ENCODE results near the gene ACOT9. TPM values are rescaled to one million over a fixed set of nuclear protein-coding genes. Genes with fewer than 3 reads are reported as not detected.
A peak's percentile ranks its signal among the peaks of the same experiment; 100 is the strongest.

The ACOT9 gene
- total RNA-seq, 6 experiments from 2014 or later = 8.9 to 20.2 (median 14.6) TPM

GRCh38 chrX:23756165-23756564 lies 13.1 kb upstream of the ACOT9 start:
- no peaks in the 10 kb centered on the region for H3K36me3 ChIP-seq
- ATAC-seq (peak; percentile 75 to 90 (median 85)), DNase-seq (peak; percentile 62 to 72 (median 63))
- H3K4me3 ChIP-seq = no peak overlapping the region
- H3K4me1 ChIP-seq = peaks cover 0 to 12% (median 0%) of the 10 kb centered on the region in 4 donors
- H3K27me3 ChIP-seq = no peaks in the 10 kb centered on the region
- H3K27ac ChIP-seq = no peak overlapping the region
- no peaks in the 10 kb centered on the region for H3K9me3 ChIP-seq
- TF ChIP-seq POLR2A (IDR thresholded peaks at IDR 0.05) = no peak
- TF ChIP-seq CTCF (IDR thresholded peaks at IDR 0.05) = peak; percentile 53 to 68 (median 56)
- intact Hi-C loops (cut with DNase I) = no loop called here
- WGBS (ENCODE audit: insufficient coverage, low coverage, low lambda C conversion rate, missing lambda C conversion rate) = 3% methylated on average over 4 of the region's 4 CpGs

DNA sequence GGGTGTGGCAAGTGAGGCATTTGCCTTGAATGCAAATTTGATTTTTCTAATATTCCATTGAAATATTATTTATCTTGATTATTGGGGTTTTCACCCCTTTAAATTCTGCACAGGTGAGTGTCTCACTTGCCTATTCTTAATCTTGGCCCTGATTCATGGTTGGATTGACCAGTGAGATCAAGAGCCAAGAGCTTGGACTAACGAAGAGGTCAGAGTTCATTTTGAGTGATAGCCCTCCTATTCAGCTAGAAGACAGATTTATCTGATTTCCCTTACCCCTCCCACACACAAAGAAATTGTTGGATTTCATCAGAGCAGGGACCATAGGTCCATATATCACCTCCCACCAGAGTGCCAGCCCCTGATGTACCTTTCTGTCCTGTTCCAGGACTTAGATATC lies 11.6 kb upstream of the ACOT9 start:
- DNase-seq = no peak
- H3K27me3 ChIP-seq = no peaks in the 10 kb centered on the region
- H3K4me3 ChIP-seq = no peak overlapping the region
- H3K9me3 ChIP-seq = no peaks in the 10 kb centered on the region
- ATAC-seq = peak; percentile 40 to 77 (median 65)
- TF ChIP-seq CTCF (IDR thresholded peaks at IDR 0.05) (no peak), POLR2A (IDR thresholded peaks at IDR 0.05) (no peak)
- H3K4me1 ChIP-seq = peaks cover 0 to 12% (median 0%) of the 10 kb centered on the region in 4 donors
- 28% methylated on average over 1 of the region's 1 CpG for WGBS (ENCODE audit: insufficient coverage, low coverage, low lambda C conversion rate, missing lambda C conversion rate)
- no peak overlapping the region for H3K27ac ChIP-seq
- no peaks in the 10 kb centered on the region for H3K36me3 ChIP-seq
- intact Hi-C loops (cut with DNase I) = no loop called here

DNA sequence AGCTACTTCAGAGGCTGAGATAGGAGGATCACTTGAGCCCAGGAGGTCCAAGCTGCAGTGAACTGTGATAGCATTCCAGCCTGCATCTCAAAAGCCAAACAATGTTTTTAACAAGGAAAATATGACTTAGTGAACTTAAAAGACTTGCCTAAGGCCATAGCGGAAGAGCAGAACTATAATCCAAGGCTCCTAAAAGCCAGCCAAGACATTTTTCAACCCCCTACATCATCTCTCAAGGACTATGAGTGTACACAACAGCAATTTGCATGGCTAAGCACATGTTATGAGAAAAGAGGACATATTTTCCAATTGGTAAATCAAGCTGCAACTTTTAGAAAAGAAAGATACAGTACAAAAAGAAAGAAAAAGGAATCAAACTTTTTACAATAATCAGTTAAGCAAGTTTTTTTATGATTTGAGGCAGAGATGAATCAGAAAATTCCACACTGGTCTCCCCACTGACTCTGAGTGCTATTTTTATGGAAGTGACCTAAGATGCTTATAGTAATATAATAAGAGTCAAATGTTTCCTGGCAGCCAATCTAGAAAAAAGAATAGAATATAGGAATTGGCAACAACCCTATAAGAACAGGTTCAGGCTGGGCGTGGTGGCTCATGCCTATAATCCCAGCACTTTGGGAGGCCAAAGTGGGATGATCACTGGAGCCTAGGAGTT lies 9.8 kb upstream of the ACOT9 start:
- intact Hi-C loops (cut with DNase I) = no loop called here
- H3K27ac ChIP-seq = no peak overlapping the region
- H3K4me1 ChIP-seq = peaks cover 0 to 12% (median 0%) of the 10 kb centered on the region in 4 donors
- TF ChIP-seq POLR2A (IDR thresholded peaks at IDR 0.05) = no peak
- TF ChIP-seq CTCF (IDR thresholded peaks at IDR 0.05) = no peak
- no peak overlapping the region for H3K4me3 ChIP-seq
- no peak for ATAC-seq
- no peaks in the 10 kb centered on the region for H3K9me3 ChIP-seq
- H3K36me3 ChIP-seq = no peaks in the 10 kb centered on the region
- no peaks in the 10 kb centered on the region for H3K27me3 ChIP-seq
- DNase-seq = no peak
- WGBS (ENCODE audit: insufficient coverage, low coverage, low lambda C conversion rate, missing lambda C conversion rate) = 40% methylated on average over 2 of the region's 2 CpGs

GRCh38 chrX:23749576-23749975 lies 6.5 kb upstream of the ACOT9 start:
- DNase-seq (no peak), ATAC-seq (no peak)
- intact Hi-C loops (cut with DNase I) = no loop called here
- no peaks in the 10 kb centered on the region for H3K27me3 ChIP-seq
- WGBS (ENCODE audit: insufficient coverage, low coverage, low lambda C conversion rate, missing lambda C conversion rate) = 52% methylated on average over 2 of the region's 2 CpGs
- no peak overlapping the region for H3K27ac ChIP-seq
- TF ChIP-seq CTCF (IDR thresholded peaks at IDR 0.05) = no peak
- no peak for TF ChIP-seq POLR2A (IDR thresholded peaks at IDR 0.05)
- H3K36me3 ChIP-seq = no peaks in the 10 kb centered on the region
- peaks cover 0 to 4% (median 0%) of the 10 kb centered on the region in 4 donors for H3K4me1 ChIP-seq
- H3K4me3 ChIP-seq = no peak overlapping the region
- H3K9me3 ChIP-seq = no peaks in the 10 kb centered on the region
